ENCODE measurements around the gene SFPQ. TPM values are rescaled to one million over a fixed set of nuclear protein-coding genes. Genes with fewer than 3 reads are reported as not detected.

Gene SFPQ
- total RNA-seq, 1 experiment from 2014 or later: 573 TPM

- Mint-ChIP-seq H3K9me3 (no peaks in the 10 kb centered on the region), H3K4me1 (peaks cover 23 to 27% of the 10 kb centered on the region in 2 experiments), H3K4me3 (no peak overlapping the region), H3K27me3 (ENCODE audit: low read depth) (no peaks in the 10 kb centered on the region; the same call in 1 of the 2 replicates), H3K36me3 (ENCODE audit: insufficient read depth in 1 of 3, low read depth in 3 of 3) (peaks cover 49 to 76% (median 69%) of the 10 kb centered on the region in 3 experiments; a peak in 6 of 7 replicates), H3K27ac (peak overlapping the region in 1 of 3 experiments; percentile 96; a peak in 2 of 7 replicates)
- H4K91ac ChIP-seq (ENCODE audit: insufficient read length, low read depth, low read length): no peak overlapping the region
- H2AK5ac ChIP-seq (ENCODE audit: insufficient read length, low read length): no peak overlapping the region
- no peak overlapping the region for H3K4me2 ChIP-seq (ENCODE audit: insufficient read depth, insufficient read length, low read length)
- H2AFZ ChIP-seq (ENCODE audit: low read length): no peak overlapping the region
- no peaks in the 10 kb centered on the region for H3K27me3 ChIP-seq (ENCODE audit: insufficient read depth, low read length)
- H3K23me2 ChIP-seq (ENCODE audit: insufficient read length, low read depth, low read length, poor library complexity, severe bottlenecking): no peaks in the 10 kb centered on the region
- no peak for TF ChIP-seq CTCF (conservative IDR thresholded peaks at IDR 0.05)
- no peak overlapping the region for H3K27ac ChIP-seq (ENCODE audit: insufficient read length, low read depth, low read length)
- H3T11ph ChIP-seq (ENCODE audit: low read length): no peak overlapping the region
- no peak overlapping the region for H3K18ac ChIP-seq (ENCODE audit: insufficient read length, low read depth, low read length)
- H4K8ac ChIP-seq (replicated peaks; ENCODE audit: insufficient read length, low read depth, low read length): no peak overlapping the region
- no peaks in the 10 kb centered on the region for H3K9me3 ChIP-seq (ENCODE audit: control insufficient read depth, low read depth, low read length)
- no peak for DNase-seq
- H3K4ac ChIP-seq (ENCODE audit: low read depth, low read length): no peak overlapping the region
- H3K9ac ChIP-seq (ENCODE audit: extremely low read depth, insufficient read length, low read length): no peak overlapping the region
- peaks cover 5% of the 10 kb centered on the region for H3K79me2 ChIP-seq (ENCODE audit: insufficient read depth, low read length)
- H3K56ac ChIP-seq (ENCODE audit: insufficient read length, low read depth, low read length): no peak overlapping the region
- no CpG with 5 or more reads among the region's 4 CpGs for WGBS (ENCODE audit: extremely low coverage, insufficient read length, low lambda C conversion rate)
- H4K20me1 ChIP-seq (ENCODE audit: control insufficient read depth, insufficient read depth, insufficient read length): no peaks in the 10 kb centered on the region
- H2BK12ac ChIP-seq (ENCODE audit: insufficient read length, low read depth, low read length): no peak overlapping the region
- H2BK15ac ChIP-seq (ENCODE audit: low read depth, low read length): no peak overlapping the region
- H2BK20ac ChIP-seq (ENCODE audit: low read depth, low read length, poor library complexity, severe bottlenecking): no peak overlapping the region
- no peak overlapping the region for H4K5ac ChIP-seq (ENCODE audit: insufficient read length, low read depth, low read length)
- no peak overlapping the region for H3K23ac ChIP-seq (ENCODE audit: insufficient read length, low read depth, low read length)
- H2BK120ac ChIP-seq (ENCODE audit: low read depth, low read length, poor library complexity, severe bottlenecking): no peak overlapping the region
- no peaks in the 10 kb centered on the region for H3K4me1 ChIP-seq (ENCODE audit: insufficient read depth, low read length)
- H3K79me1 ChIP-seq (ENCODE audit: insufficient read depth, low read depth, low read length, poor library complexity, severe bottlenecking): no peaks in the 10 kb centered on the region
- no peak overlapping the region for H2BK5ac ChIP-seq (ENCODE audit: insufficient read length, low read length)
- H3K14ac ChIP-seq (ENCODE audit: insufficient read depth, low read length): no peak overlapping the region
Measured at GRCh38 chr1:35177237-35177786, 15.6 kb downstream of the SFPQ start.

Measured in H9 (cell line).